Fibroblast of villous mesenchyme (primary cell): ENCODE data around the gene MTCH2. TPM values are rescaled to one million over a fixed set of nuclear protein-coding genes. Genes with fewer than 3 reads are reported as not detected.
"Not testable (repeated sequence)": the region's sequence is repeated elsewhere in the genome, so short reads cannot be mapped to it uniquely, and the experiment has no call there.

ENCODE experiments used
- DNase-seq: peaks from one replicate; pipeline ENCODE4 v3.0.0-alpha.2; 2010; ENCODE audit warnings: low read depth
- H3K4me3 ChIP-seq: 2 replicates; pipeline ENCODE4 v1.5.1; 2011; ENCODE audit warnings: low read depth, mild to moderate bottlenecking, low read length
- total RNA-seq: library from RNA; depleted of rRNA; stranded (reverse); fragments of >200 nt; gene quantifications from 2 replicates; pipeline ENCODE4 v1.2.3, GENCODE V29; 2012
- TF ChIP-seq, protein P1 (sequence below): IDR thresholded peaks from 2 replicates; pipeline ENCODE4 v1.5.1; 2012; ENCODE audit warnings: low read depth, mild to moderate bottlenecking, low read length; ENCODE audit not compliant: insufficient read depth

MTCH2 gene
- total RNA-seq, 1 donor = 102 TPM

GRCh38 chr11:47675851-47676250 is 33.5 kb upstream of the MTCH2 start:
- H3K4me3 ChIP-seq = no peak overlapping the region
- TF ChIP-seq, protein P1, sequence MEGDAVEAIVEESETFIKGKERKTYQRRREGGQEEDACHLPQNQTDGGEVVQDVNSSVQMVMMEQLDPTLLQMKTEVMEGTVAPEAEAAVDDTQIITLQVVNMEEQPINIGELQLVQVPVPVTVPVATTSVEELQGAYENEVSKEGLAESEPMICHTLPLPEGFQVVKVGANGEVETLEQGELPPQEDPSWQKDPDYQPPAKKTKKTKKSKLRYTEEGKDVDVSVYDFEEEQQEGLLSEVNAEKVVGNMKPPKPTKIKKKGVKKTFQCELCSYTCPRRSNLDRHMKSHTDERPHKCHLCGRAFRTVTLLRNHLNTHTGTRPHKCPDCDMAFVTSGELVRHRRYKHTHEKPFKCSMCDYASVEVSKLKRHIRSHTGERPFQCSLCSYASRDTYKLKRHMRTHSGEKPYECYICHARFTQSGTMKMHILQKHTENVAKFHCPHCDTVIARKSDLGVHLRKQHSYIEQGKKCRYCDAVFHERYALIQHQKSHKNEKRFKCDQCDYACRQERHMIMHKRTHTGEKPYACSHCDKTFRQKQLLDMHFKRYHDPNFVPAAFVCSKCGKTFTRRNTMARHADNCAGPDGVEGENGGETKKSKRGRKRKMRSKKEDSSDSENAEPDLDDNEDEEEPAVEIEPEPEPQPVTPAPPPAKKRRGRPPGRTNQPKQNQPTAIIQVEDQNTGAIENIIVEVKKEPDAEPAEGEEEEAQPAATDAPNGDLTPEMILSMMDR = no peak
- no peak for DNase-seq

DNA sequence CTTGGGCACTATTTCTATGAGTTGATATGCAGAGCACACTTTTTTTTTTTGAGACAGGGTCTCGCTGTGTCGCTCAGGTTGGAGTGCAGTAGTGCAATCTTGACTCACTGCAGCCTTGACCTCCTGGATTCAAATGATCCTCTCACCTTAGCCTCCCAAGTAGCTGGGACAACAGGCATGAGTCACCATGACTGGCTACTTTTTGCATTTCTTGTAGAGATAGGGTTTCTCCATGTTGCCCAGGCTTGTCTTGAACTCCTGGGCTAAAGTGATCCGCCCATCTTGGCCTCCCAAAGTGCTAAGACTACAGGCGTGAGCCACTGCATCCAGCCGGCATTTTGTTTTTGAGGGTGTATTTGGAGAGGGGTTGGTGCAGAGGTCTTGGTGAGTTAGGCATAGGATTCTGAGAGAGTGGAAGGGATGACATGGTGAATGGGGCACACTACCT is 29.9 kb upstream of the MTCH2 start:
- TF ChIP-seq, protein P1 = no peak
- H3K4me3 ChIP-seq = no peak overlapping the region
- DNase-seq = no peak

DNA sequence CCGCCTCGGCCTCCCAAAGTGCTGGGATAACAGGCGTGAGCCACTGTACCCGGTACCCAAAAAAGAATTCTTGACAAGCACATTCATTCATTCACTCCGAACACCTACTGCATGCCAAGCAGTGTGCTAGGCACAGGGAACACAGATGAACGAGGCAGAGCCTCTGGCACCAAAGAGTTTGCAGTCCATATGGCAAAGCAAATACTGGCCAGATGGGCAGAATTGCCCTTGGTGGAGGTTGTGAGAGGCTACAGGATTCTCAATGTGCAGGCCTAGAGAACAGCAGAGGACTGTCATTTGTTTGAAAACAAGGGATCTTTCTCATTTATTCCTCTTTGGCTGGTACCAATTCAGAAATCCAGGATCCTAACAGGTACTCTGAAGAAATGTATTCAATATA is 27.5 kb upstream of the MTCH2 start:
- TF ChIP-seq, protein P1 = no peak
- no peak for DNase-seq
- H3K4me3 ChIP-seq = no peak overlapping the region

- no peak for DNase-seq
- no peak overlapping the region for H3K4me3 ChIP-seq
- TF ChIP-seq, protein P1 = no peak
Observed at GRCh38 chr11:47668665-47669064, 26.3 kb upstream of the MTCH2 start.

GRCh38 chr11:47667555-47667954 is 25.2 kb upstream of the MTCH2 start:
- TF ChIP-seq, protein P1 = no peak
- DNase-seq = no peak

DNA sequence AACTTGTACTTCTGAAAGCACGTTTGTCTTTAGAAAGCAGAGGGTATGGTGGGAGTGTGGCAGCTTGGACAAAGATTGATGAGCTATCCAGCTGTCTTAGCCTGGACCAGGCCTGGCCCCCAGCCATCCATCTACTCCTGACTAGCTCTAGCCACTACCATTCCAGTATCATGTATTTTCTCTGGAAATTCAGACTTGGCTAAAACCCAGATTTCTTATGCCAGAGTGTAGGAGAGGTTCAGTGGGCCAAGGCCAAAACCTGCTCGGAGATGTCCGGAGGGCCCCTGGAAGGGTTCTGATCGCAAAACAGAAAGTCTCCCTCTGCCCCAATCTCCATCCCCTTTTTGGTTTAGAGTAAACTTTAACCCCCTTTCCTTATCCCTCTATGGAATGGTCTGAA is 24.8 kb upstream of the MTCH2 start:
- no peak for DNase-seq
- TF ChIP-seq, protein P1 = no peak
- no peak overlapping the region for H3K4me3 ChIP-seq

More at GRCh38 chr11:47667555-47667954, 25.2 kb upstream of the MTCH2 start:
- no peak overlapping the region for H3K4me3 ChIP-seq

DNA sequence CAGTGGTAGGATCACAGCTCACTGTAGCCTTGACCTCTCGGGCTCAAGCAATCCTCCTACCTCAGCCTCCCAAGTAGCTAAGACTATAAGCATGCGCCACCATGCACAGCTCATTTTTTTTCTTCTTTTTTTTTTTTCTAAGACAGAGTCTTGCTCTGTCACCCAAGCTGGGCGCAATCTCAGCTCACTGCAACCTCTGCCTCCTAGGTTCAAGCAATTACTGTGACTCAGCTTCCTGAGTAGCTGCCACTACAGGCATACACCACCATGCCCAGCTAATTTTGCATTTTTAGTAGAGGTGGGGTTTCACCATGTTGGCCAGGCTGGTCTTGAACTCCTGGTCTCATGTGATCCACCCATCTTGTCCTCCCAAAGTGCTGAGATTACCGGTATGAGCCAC is 22.6 kb upstream of the MTCH2 start:
- H3K4me3 ChIP-seq, DNase-seq: not testable (repeated sequence)

DNA sequence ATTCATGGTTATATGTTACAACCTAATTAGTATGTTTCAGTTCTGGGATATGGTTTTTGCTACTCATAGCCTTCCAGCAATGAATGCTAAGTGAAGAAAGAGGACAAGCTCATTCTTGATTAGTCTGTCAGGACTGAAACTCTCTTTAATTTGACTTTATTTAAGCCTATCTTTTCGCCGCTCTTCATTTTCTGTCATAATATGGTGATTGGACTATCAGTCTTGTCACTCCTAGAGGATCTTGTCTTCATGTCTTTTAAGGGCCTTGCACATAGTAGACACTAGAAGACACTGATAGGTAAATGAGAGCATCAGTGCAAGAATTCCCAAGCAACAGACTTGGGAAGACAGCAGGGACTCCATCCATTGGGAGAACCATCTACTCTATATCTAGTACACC is 18.9 kb upstream of the MTCH2 start:
- DNase-seq = no peak
- no peak overlapping the region for H3K4me3 ChIP-seq
- TF ChIP-seq, protein P1 = no peak
